ENCODE results near the gene KCNG2. TPM values are rescaled to one million over a fixed set of nuclear protein-coding genes. Genes with fewer than 3 reads are reported as not detected.

KCNG2 gene
- total RNA-seq, 1 donor from 2014 or later, result not detected

DNA sequence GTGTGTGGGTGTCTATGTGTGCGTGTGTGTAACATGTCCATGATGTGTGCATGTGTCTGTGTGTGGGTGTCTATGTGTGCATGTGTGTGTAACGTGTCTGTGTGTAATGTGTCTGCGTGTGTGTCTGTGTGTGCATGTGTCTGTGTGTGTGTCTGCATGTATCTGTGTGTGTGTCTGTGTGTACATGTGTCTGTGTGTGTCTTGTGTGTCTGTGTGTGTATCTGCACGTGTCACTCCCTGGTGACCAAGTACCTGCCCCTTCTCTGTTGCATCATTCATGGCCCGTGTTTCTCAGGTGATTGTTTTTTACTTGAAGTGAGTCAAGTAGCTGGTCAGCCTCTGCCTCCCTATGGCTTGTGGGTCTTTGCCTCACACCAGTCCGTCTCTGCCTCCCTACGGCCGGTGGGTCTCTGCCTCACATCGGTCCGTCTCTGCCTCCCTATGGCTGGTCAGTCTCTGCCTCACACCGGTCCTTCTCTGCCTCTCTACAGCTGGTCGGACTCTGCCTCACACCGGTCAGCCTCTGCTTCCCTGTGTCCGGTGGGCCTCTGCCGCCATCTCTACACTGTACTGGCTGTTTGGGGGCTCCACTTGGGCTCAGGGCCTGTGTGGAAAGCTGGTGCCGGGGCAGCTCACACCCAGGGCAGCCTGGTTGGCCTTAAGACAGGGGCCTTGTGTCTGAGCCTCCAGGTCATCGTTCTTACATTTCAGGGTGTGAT, 31.6 kb downstream of the KCNG2 start:
- Mint-ChIP-seq H3K4me3 (ENCODE audit: low read depth) (no peak overlapping the region), H3K27me3 (peaks cover 7% of the 10 kb centered on the region), H3K27ac (no peak overlapping the region), H3K4me1 (ENCODE audit: low read depth) (no peaks in the 10 kb centered on the region), H3K36me3 (ENCODE audit: insufficient read depth) (no peaks in the 10 kb centered on the region), H3K9me3 (ENCODE audit: low read depth) (no peaks in the 10 kb centered on the region)
- no peak for TF ChIP-seq CTCF (IDR thresholded peaks at IDR 0.05; ENCODE audit: unreplicated experiment)
- no peak for DNase-seq (ENCODE audit: low spot score, unreplicated experiment)

DNA sequence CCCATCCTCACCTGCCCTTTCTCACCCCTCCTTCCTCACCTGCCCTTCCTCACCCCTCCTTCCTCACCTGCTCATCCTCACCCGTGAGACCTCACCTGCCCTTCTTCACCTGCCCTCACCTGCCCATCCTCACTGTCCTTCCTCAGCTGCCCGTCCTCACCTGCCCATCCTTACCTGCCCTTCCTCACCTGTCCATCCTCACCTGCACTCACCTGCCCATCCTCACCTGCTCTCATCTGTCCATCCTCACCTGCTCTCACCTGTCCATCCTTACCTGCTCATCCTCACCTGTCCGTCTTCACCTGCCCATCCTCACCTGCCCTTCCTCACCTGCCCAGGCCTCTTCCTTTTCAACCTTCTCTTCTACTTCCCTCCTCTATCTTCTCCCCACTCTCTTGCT, 34.4 kb downstream of the KCNG2 start:
- no peak for DNase-seq (ENCODE audit: low spot score, unreplicated experiment)
- Mint-ChIP-seq H3K9me3 (ENCODE audit: low read depth) (no peaks in the 10 kb centered on the region), H3K4me3 (ENCODE audit: low read depth) (no peak overlapping the region), H3K27me3 (peaks cover 19% of the 10 kb centered on the region), H3K27ac (no peak overlapping the region), H3K4me1 (ENCODE audit: low read depth) (no peaks in the 10 kb centered on the region), H3K36me3 (ENCODE audit: insufficient read depth) (no peaks in the 10 kb centered on the region)
- no peak for TF ChIP-seq CTCF (IDR thresholded peaks at IDR 0.05; ENCODE audit: unreplicated experiment)

DNA sequence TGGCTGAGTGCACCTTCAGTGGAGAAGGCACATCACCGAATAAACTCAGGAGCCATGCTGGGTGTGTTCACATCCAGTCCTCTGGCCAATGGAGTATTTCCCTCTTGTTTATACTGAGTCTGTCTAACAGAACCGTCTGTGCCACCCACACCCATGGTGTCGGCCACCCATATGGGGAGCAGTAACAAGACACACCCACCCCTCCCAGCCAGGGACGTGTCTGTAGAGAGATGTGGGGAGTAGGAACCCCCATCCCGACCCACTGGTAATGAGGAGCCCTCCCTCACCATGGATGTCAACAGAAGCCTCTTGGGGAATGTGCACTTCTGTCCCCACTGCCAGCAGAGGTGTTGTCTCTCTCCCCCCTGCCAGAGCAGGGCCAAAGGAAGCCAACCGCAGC, 37.1 kb downstream of the KCNG2 start:
- Mint-ChIP-seq H3K36me3 (ENCODE audit: insufficient read depth) (no peaks in the 10 kb centered on the region), H3K27me3 (peaks cover 26% of the 10 kb centered on the region), H3K9me3 (ENCODE audit: low read depth) (peaks cover 3% of the 10 kb centered on the region)

GRCh38 chr18:79841936-79842335, 44.2 kb downstream of the KCNG2 start:
- TF ChIP-seq CTCF (IDR thresholded peaks at IDR 0.05; ENCODE audit: unreplicated experiment), result no peak
- Mint-ChIP-seq H3K27ac (no peak overlapping the region), H3K36me3 (ENCODE audit: insufficient read depth) (no peaks in the 10 kb centered on the region), H3K27me3 (peaks cover 18% of the 10 kb centered on the region), H3K4me3 (ENCODE audit: low read depth) (no peak overlapping the region), H3K9me3 (ENCODE audit: low read depth) (peaks cover 18% of the 10 kb centered on the region), H3K4me1 (ENCODE audit: low read depth) (no peaks in the 10 kb centered on the region)
- DNase-seq (ENCODE audit: low spot score, unreplicated experiment), result no peak

More for the DNA sequence above, 37.1 kb downstream of the KCNG2 start:
- TF ChIP-seq CTCF (IDR thresholded peaks at IDR 0.05; ENCODE audit: unreplicated experiment), result no peak
- Mint-ChIP-seq H3K4me3 (ENCODE audit: low read depth) (no peak overlapping the region), H3K4me1 (ENCODE audit: low read depth) (no peaks in the 10 kb centered on the region), H3K27ac (no peak overlapping the region)
- no peak for DNase-seq (ENCODE audit: low spot score, unreplicated experiment)

DNA sequence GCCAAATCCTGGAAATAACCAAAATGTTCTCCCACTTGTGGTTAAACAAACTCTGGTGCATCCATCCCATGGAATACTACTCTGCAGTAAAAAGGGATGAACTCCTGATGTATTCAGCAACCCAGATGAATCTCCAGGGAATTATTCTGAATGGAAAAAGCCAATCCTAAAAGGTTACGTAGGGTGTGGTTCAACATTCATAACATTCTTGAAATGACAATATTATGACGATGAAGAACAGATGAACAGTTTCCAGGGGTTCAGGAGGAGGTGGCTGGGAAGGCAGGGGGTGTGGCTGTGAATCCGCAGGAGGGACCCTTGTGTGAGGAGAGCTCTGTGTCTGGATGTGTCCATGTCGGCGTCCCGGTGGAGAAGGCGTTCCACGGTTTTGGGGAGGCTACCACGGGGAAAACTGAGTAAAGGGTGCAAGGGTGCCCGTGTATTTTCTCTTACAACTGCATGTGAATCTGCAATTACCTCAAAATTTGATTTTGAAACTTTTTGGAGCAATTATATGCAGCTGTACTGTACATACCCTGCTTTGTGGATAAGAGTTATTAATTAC, 47.3 kb downstream of the KCNG2 start:
- Mint-ChIP-seq H3K9me3 (ENCODE audit: low read depth) (peaks cover 14% of the 10 kb centered on the region), H3K36me3 (ENCODE audit: insufficient read depth) (no peaks in the 10 kb centered on the region), H3K4me1 (ENCODE audit: low read depth) (no peaks in the 10 kb centered on the region), H3K27ac (no peak overlapping the region), H3K4me3 (ENCODE audit: low read depth) (no peak overlapping the region), H3K27me3 (peaks cover 11% of the 10 kb centered on the region)
- no peak for DNase-seq (ENCODE audit: low spot score, unreplicated experiment)
- TF ChIP-seq CTCF (IDR thresholded peaks at IDR 0.05; ENCODE audit: unreplicated experiment), result no peak
